ENCODE data around the gene RUNX1. TPM values are rescaled to one million over a fixed set of nuclear protein-coding genes. Genes with fewer than 3 reads are reported as not detected.
A peak's percentile ranks its signal among the peaks of the same experiment; 100 is the strongest.

RUNX1 gene
- total RNA-seq, 1 experiment from 2014 or later, result 55.2 TPM

- H3K9ac ChIP-seq (ENCODE audit: low read length), result peak overlapping the region; percentile 87
- CTCF ChIA-PET, result interaction anchor here (0.6 kb wide), 2 partner anchors 139 to 625 kb away, joined by 3 to 10 read pairs; no protein-coding TSS in a partner anchor
- no peaks in the 10 kb centered on the region for H3K9me3 ChIP-seq (ENCODE audit: low read length)
- H3F3A ChIP-seq (ENCODE audit: low read length, unreplicated experiment), result peaks cover 23% of the 10 kb centered on the region
- peaks cover 92% of the 10 kb centered on the region for H3K79me2 ChIP-seq (ENCODE audit: low read length)
- peak; percentile 35 for DNase-seq
- H3K4me1 ChIP-seq (ENCODE audit: insufficient read depth, low read length), result peaks cover 32% of the 10 kb centered on the region
- H4K20me1 ChIP-seq (ENCODE audit: low read length), result peaks cover 56% of the 10 kb centered on the region
- BruUV-seq (replicated peaks), result no TSS peak
- H3K27me3 ChIP-seq (ENCODE audit: low read length), result no peaks in the 10 kb centered on the region
- TF ChIP-seq EZH2phosphoT487 (IDR thresholded peaks at IDR 0.05; ENCODE audit: borderline replicate concordance, low read length) (no peak), EZH2 (IDR thresholded peaks at IDR 0.05; ENCODE audit: low read length, unreplicated experiment) (no peak)
- TF ChIP-seq, protein P1, sequence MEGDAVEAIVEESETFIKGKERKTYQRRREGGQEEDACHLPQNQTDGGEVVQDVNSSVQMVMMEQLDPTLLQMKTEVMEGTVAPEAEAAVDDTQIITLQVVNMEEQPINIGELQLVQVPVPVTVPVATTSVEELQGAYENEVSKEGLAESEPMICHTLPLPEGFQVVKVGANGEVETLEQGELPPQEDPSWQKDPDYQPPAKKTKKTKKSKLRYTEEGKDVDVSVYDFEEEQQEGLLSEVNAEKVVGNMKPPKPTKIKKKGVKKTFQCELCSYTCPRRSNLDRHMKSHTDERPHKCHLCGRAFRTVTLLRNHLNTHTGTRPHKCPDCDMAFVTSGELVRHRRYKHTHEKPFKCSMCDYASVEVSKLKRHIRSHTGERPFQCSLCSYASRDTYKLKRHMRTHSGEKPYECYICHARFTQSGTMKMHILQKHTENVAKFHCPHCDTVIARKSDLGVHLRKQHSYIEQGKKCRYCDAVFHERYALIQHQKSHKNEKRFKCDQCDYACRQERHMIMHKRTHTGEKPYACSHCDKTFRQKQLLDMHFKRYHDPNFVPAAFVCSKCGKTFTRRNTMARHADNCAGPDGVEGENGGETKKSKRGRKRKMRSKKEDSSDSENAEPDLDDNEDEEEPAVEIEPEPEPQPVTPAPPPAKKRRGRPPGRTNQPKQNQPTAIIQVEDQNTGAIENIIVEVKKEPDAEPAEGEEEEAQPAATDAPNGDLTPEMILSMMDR (conservative IDR thresholded peaks at IDR 0.05; ENCODE audit: low read depth, low read length), result no peak
- H2AFZ ChIP-seq (ENCODE audit: low read length), result no peak overlapping the region
- intact Hi-C loops (cut with micrococcal nuclease), result loop anchor here (10.0 kb wide), 2 partner anchors 1048 to 1138 kb away; no protein-coding TSS in a partner anchor
- H3K9me2 ChIP-seq (replicated peaks; ENCODE audit: low read length), result no peaks in the 10 kb centered on the region
- H3K4me2 ChIP-seq (ENCODE audit: low read length), result peak overlapping the region; percentile 92
- POLR2A ChIA-PET (ENCODE audit: unreplicated experiment), result interaction anchor here (0.5 to 3.6 kb wide), 7 partner anchors 8 to 626 kb away, joined by 3 to 20 read pairs (median 7); no protein-coding TSS in a partner anchor
- peaks cover 37% of the 10 kb centered on the region for H3K36me3 ChIP-seq (ENCODE audit: low read depth, low read length)
- ATAC-seq, result no peak
- H3K4me3 ChIP-seq (ENCODE audit: low read length), result peak overlapping the region; percentile 95
- H3K27ac ChIP-seq (ENCODE audit: low read length), result peak overlapping the region; percentile 97
Measured at GRCh38 chr21:34886240-34887104, 162.6 kb downstream of the RUNX1 start.

- Histone ChIP-seq H3K4me1 (ENCODE audit: insufficient read depth, low read length) (peaks cover 38% of the 10 kb centered on the region), H3K27ac (ENCODE audit: low read length) (peak overlapping the region; percentile 97), H3K4me3 (ENCODE audit: low read length) (peak overlapping the region; percentile 95), H3K79me2 (ENCODE audit: low read length) (peaks cover 93% of the 10 kb centered on the region), H3K27me3 (ENCODE audit: low read length) (no peaks in the 10 kb centered on the region), H4K20me1 (ENCODE audit: low read length) (peaks cover 64% of the 10 kb centered on the region), H3K9ac (ENCODE audit: low read length) (peak overlapping the region; percentile 87), H3K36me3 (ENCODE audit: low read depth, low read length) (peaks cover 44% of the 10 kb centered on the region), H3K4me2 (ENCODE audit: low read length) (peak overlapping the region; percentile 92), H2AFZ (ENCODE audit: low read length) (no peak overlapping the region), H3K9me2 (replicated peaks; ENCODE audit: low read length) (no peaks in the 10 kb centered on the region), H3K9me3 (ENCODE audit: low read length) (no peaks in the 10 kb centered on the region), H3F3A (ENCODE audit: low read length, unreplicated experiment) (peaks cover 25% of the 10 kb centered on the region)
- TSS peak; percentile 10 for BruUV-seq (replicated peaks)
- intact Hi-C loops (cut with micrococcal nuclease), result loop anchor here (10.0 kb wide), 2 partner anchors 1049 to 1139 kb away; no protein-coding TSS in a partner anchor
- ChIA-PET CTCF (interaction anchor here (0.6 to 2.7 kb wide), 2 partner anchors 138 to 140 kb away, joined by 3 to 7 read pairs; no protein-coding TSS in a partner anchor), POLR2A (ENCODE audit: unreplicated experiment) (interaction anchor here (0.5 to 0.9 kb wide), 3 partner anchors 40 to 626 kb away, joined by 4 to 10 read pairs (median 7); no protein-coding TSS in a partner anchor)
- peak; percentile 42 for DNase-seq
- TF ChIP-seq, protein P1 (conservative IDR thresholded peaks at IDR 0.05; ENCODE audit: low read depth, low read length), result no peak
- TF ChIP-seq EZH2 (IDR thresholded peaks at IDR 0.05; ENCODE audit: low read length, unreplicated experiment), result no peak
- no peak for ATAC-seq
Measured at GRCh38 chr21:34885626-34886239, 163.4 kb downstream of the RUNX1 start.
